Activated CD4-positive, alpha-beta T cell treated with anti-CD3 and anti-CD28 coated beads, Interleukin-2, amount 10 ng/mL, durations not matched to agents 24 days and 14 days (primary cell): ENCODE measurements around the gene CSRNP3. TPM values are rescaled to one million over a fixed set of nuclear protein-coding genes. Genes with fewer than 3 reads are reported as not detected.
"Not testable (repeated sequence)": the region's sequence is repeated elsewhere in the genome, so short reads cannot be mapped to it uniquely, and the experiment has no call there.

Experiments
- DNase-seq: peaks from one replicate; pipeline ENCODE4 v3.0.0; 2022
- H3K27ac Mint-ChIP-seq: one replicate; pipeline ENCODE4 v1.8.0; 2022; ENCODE audit warnings: mild to moderate bottlenecking, mixed read lengths
- H3K27me3 Mint-ChIP-seq: one replicate; pipeline ENCODE4 v1.8.0; 2022; ENCODE audit warnings: mixed read lengths
- H3K36me3 Mint-ChIP-seq: one replicate; pipeline ENCODE4 v1.8.0; 2022; ENCODE audit warnings: low read depth, mild to moderate bottlenecking, mixed read lengths
- H3K4me1 Mint-ChIP-seq: one replicate; pipeline ENCODE4 v1.8.0; 2021; ENCODE audit warnings: mixed read lengths
- H3K4me3 Mint-ChIP-seq: one replicate; pipeline ENCODE4 v1.8.0; 2022; ENCODE audit warnings: mild to moderate bottlenecking, moderate library complexity, mixed read lengths
- H3K9me3 Mint-ChIP-seq: one replicate; pipeline ENCODE4 v1.8.0; 2021; ENCODE audit warnings: mixed read lengths
- intact Hi-C: fragments of 100-400 bp; cut with micrococcal nuclease; formaldehyde crosslinking; loops from one replicate; pipeline ENCODE4 v1.15.1; 2023
- total RNA-seq: library from RNA; stranded (reverse); gene quantifications from 2 replicates; pipeline ENCODE4 v1.2.3, GENCODE V29; 2022

CSRNP3 gene
- total RNA-seq, 1 donor from 2014 or later, result not detected

- no peaks in the 10 kb centered on the region for H3K4me1 Mint-ChIP-seq
These were observed 190.9 kb downstream of the CSRNP3 start for GRCh38 chr2:165660361-165660760.

DNA sequence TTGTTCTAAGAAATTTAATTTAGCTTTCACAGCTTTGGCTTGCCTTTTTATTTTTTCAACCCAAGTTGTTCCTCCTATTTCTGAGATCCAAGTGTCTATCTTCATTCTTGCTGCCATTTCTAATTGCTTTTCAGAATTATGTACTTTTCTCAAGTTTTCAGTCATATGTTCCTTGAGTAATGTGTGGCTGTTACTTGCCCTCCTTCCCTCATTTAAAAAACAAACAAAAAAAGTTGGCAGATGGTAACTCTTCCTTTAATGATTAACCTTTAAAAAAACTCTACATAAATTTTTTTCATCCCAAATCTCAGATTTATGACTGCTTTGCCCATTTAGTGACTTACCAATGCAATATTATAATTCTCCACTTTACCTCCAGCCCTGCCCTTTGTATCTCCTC is 193.2 kb downstream of the CSRNP3 start:
- H3K36me3 Mint-ChIP-seq, result no peaks in the 10 kb centered on the region
- no peaks in the 10 kb centered on the region for H3K4me1 Mint-ChIP-seq
- H3K4me3 Mint-ChIP-seq, result no peak overlapping the region
- intact Hi-C loops, result no loop called here
- H3K27me3 Mint-ChIP-seq, result peaks cover 4% of the 10 kb centered on the region
- H3K27ac Mint-ChIP-seq, result no peak overlapping the region
- DNase-seq, result no peak
- peaks cover 8% of the 10 kb centered on the region for H3K9me3 Mint-ChIP-seq

More at GRCh38 chr2:165660361-165660760, 190.9 kb downstream of the CSRNP3 start:
- H3K27me3 Mint-ChIP-seq, result peaks cover 4% of the 10 kb centered on the region
- intact Hi-C loops, result no loop called here
- H3K4me3 Mint-ChIP-seq, result no peak overlapping the region
- no peaks in the 10 kb centered on the region for H3K9me3 Mint-ChIP-seq
- H3K27ac Mint-ChIP-seq, result no peak overlapping the region
- no peak for DNase-seq
- no peaks in the 10 kb centered on the region for H3K36me3 Mint-ChIP-seq

GRCh38 chr2:165665614-165666013 is 196.1 kb downstream of the CSRNP3 start:
- Mint-ChIP-seq H3K4me1 (no peaks in the 10 kb centered on the region), H3K36me3 (no peaks in the 10 kb centered on the region), H3K27ac (no peak overlapping the region), H3K4me3 (no peak overlapping the region), H3K27me3 (peaks cover 4% of the 10 kb centered on the region), H3K9me3 (peaks cover 8% of the 10 kb centered on the region)
- DNase-seq, result no peak
- intact Hi-C loops, result no loop called here

GRCh38 chr2:165666073-165666472 is 196.6 kb downstream of the CSRNP3 start:
- H3K4me1 Mint-ChIP-seq, H3K27me3 Mint-ChIP-seq, intact Hi-C loops, H3K9me3 Mint-ChIP-seq, H3K27ac Mint-ChIP-seq, H3K36me3 Mint-ChIP-seq, DNase-seq, H3K4me3 Mint-ChIP-seq: not testable (repeated sequence)

DNA sequence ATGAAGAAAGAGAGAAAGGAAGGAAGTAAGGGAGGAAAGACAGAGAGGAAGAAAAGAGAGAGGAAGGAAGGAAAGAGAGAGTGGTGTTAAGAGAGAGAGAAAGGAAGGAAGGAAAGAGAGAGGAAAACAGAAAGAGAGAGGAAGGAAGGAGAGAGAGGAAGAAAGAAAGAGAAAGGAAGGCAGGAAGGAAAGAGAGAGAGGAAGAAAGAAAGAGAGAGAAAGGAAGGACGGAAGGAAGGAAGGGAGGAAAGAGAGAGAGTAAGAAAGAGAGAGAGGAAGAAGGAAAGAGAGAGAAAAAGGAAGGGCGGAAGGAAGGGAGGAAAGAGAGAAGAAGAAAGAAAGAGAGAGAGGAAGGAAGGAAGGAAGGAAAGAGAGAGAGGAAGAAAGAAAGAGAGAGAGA is 197.1 kb downstream of the CSRNP3 start:
- no peak overlapping the region for H3K4me3 Mint-ChIP-seq
- H3K4me1 Mint-ChIP-seq, result no peaks in the 10 kb centered on the region
- H3K27ac Mint-ChIP-seq, result no peak overlapping the region
- H3K27me3 Mint-ChIP-seq, result peaks cover 4% of the 10 kb centered on the region
- peaks cover 8% of the 10 kb centered on the region for H3K9me3 Mint-ChIP-seq
- intact Hi-C loops, result no loop called here
- no peaks in the 10 kb centered on the region for H3K36me3 Mint-ChIP-seq
- no peak for DNase-seq

DNA sequence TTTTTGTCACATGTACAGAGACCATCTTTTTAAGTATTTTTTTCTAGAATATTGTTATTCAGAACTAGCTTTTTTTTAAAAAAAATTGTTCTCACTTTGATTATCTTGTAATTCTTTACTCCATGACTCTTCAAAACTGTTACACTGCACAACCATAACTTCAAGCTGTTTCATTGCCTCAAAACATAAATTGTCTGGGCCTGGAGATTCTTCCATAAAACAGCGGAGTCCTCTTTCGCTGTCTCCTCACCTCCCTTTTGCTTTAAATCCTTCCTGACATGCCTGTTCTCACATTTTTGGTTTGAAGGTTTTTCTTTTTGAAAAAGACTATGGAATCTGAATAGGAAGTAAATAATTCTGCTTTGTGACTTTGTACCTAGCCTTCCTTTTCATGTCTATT is 197.9 kb downstream of the CSRNP3 start:
- Mint-ChIP-seq H3K9me3 (peaks cover 8% of the 10 kb centered on the region), H3K36me3 (no peaks in the 10 kb centered on the region), H3K4me3 (no peak overlapping the region), H3K4me1 (no peaks in the 10 kb centered on the region), H3K27ac (no peak overlapping the region), H3K27me3 (peaks cover 4% of the 10 kb centered on the region)
- DNase-seq, result no peak
- intact Hi-C loops, result no loop called here

GRCh38 chr2:165674780-165675179 is 205.3 kb downstream of the CSRNP3 start:
- Mint-ChIP-seq H3K4me1 (no peaks in the 10 kb centered on the region), H3K9me3 (no peaks in the 10 kb centered on the region), H3K27me3 (no peaks in the 10 kb centered on the region), H3K36me3 (no peaks in the 10 kb centered on the region), H3K4me3 (no peak overlapping the region), H3K27ac (no peak overlapping the region)
- intact Hi-C loops, result no loop called here
- DNase-seq, result no peak

- Mint-ChIP-seq H3K27me3 (no peaks in the 10 kb centered on the region), H3K36me3 (no peaks in the 10 kb centered on the region), H3K9me3 (no peaks in the 10 kb centered on the region), H3K4me3 (no peak overlapping the region), H3K4me1 (no peaks in the 10 kb centered on the region), H3K27ac (no peak overlapping the region)
- intact Hi-C loops, result no loop called here
- no peak for DNase-seq
These were observed 206.1 kb downstream of the CSRNP3 start for GRCh38 chr2:165675551-165675968.

DNA sequence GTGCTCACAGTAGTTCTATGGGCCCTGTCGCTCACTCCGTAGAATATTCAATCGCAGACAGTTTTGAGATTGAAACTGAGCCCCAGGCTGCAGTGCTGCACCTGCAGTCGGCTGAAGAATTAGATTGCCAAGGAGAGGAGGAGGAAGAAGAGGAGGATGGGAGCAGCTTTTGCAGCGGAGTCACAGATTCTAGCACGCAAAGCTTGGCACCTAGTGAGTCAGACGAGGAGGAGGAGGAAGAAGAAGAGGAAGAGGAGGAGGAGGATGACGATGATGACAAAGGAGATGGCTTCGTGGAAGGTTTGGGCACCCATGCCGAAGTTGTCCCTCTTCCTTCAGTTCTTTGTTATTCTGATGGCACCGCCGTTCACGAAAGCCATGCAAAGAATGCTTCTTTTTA is 209.4 kb downstream of the CSRNP3 start:
- no peaks in the 10 kb centered on the region for H3K36me3 Mint-ChIP-seq
- no peaks in the 10 kb centered on the region for H3K4me1 Mint-ChIP-seq
- no peak overlapping the region for H3K27ac Mint-ChIP-seq
- no peaks in the 10 kb centered on the region for H3K9me3 Mint-ChIP-seq
- no peak overlapping the region for H3K4me3 Mint-ChIP-seq
- intact Hi-C loops, result no loop called here
- DNase-seq, result no peak
- peaks cover 8% of the 10 kb centered on the region for H3K27me3 Mint-ChIP-seq

GRCh38 chr2:165679621-165680020 is 210.1 kb downstream of the CSRNP3 start:
- Mint-ChIP-seq H3K9me3 (no peaks in the 10 kb centered on the region), H3K4me1 (no peaks in the 10 kb centered on the region), H3K27me3 (peaks cover 10% of the 10 kb centered on the region), H3K4me3 (no peak overlapping the region), H3K27ac (no peak overlapping the region), H3K36me3 (no peaks in the 10 kb centered on the region)
- no peak for DNase-seq
- intact Hi-C loops, result no loop called here

DNA sequence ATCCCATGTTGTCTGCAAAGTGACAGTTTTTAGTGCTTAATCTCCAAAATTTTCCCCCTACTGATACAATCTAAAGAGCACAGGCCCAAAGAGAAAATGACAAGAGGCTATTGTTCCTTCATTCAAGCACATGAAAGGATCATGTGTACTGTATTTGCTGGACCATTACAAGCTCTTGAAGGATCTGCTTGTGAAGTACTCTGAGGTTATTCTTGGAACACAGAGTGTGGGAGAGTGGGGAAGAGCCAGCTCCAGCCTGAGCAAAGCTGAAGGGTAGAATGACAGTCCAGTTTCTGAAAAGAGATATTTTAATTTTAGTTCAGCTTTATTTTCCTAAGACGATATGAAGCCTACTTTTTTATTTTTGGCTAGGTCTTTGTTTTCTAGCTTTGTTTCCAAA is 212.3 kb downstream of the CSRNP3 start:
- Mint-ChIP-seq H3K36me3 (no peaks in the 10 kb centered on the region), H3K27ac (no peak overlapping the region), H3K4me1 (no peaks in the 10 kb centered on the region), H3K27me3 (peaks cover 12% of the 10 kb centered on the region), H3K9me3 (no peaks in the 10 kb centered on the region), H3K4me3 (no peak overlapping the region)
- intact Hi-C loops, result no loop called here
- DNase-seq, result no peak

- H3K27ac Mint-ChIP-seq, result no peak overlapping the region
- H3K4me1 Mint-ChIP-seq, result no peaks in the 10 kb centered on the region
- peaks cover 12% of the 10 kb centered on the region for H3K27me3 Mint-ChIP-seq
- H3K36me3 Mint-ChIP-seq, result no peaks in the 10 kb centered on the region
- intact Hi-C loops, result no loop called here
- H3K4me3 Mint-ChIP-seq, result no peak overlapping the region
- H3K9me3 Mint-ChIP-seq, result no peaks in the 10 kb centered on the region
- no peak for DNase-seq
These were observed 213.0 kb downstream of the CSRNP3 start for GRCh38 chr2:165682546-165682945.

DNA sequence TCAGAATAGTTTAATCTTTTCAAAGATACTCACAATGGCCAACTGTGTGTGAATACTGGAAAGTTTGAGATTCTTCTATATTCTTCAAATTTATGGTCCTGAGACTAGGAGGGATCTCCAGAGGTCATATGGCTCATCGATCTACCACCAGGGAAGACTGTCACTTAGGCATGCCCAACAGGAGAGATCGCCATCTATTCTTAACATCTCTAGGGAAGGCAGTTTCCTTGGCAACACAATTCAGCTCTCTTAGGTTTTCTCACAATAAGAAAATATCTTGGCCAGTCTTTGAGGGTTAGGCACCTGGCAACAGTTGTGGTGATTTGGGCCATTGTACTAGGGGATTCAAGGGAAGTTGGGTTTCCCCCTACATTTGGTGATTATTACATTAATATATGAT is 217.3 kb downstream of the CSRNP3 start:
- H3K27me3 Mint-ChIP-seq, result peaks cover 11% of the 10 kb centered on the region
- H3K4me3 Mint-ChIP-seq, result no peak overlapping the region
- H3K27ac Mint-ChIP-seq, result no peak overlapping the region
- H3K9me3 Mint-ChIP-seq, result no peaks in the 10 kb centered on the region
- H3K4me1 Mint-ChIP-seq, result no peaks in the 10 kb centered on the region
- intact Hi-C loops, result no loop called here
- DNase-seq, result no peak
- no peaks in the 10 kb centered on the region for H3K36me3 Mint-ChIP-seq

GRCh38 chr2:165687426-165688002 is 218.0 kb downstream of the CSRNP3 start:
- no peak overlapping the region for H3K27ac Mint-ChIP-seq
- no peaks in the 10 kb centered on the region for H3K4me1 Mint-ChIP-seq
- H3K27me3 Mint-ChIP-seq, result peaks cover 7% of the 10 kb centered on the region
- H3K9me3 Mint-ChIP-seq, result no peaks in the 10 kb centered on the region
- no peak for DNase-seq
- H3K4me3 Mint-ChIP-seq, result no peak overlapping the region
- intact Hi-C loops, result no loop called here
- H3K36me3 Mint-ChIP-seq, result no peaks in the 10 kb centered on the region

- intact Hi-C loops, result loop anchor here (10.0 kb wide), 1 partner anchor 287 kb away; no protein-coding TSS in a partner anchor
- no peak for DNase-seq
- Mint-ChIP-seq H3K27ac (no peak overlapping the region), H3K27me3 (peaks cover 2% of the 10 kb centered on the region), H3K36me3 (no peaks in the 10 kb centered on the region), H3K4me1 (no peaks in the 10 kb centered on the region), H3K9me3 (no peaks in the 10 kb centered on the region), H3K4me3 (no peak overlapping the region)
These were observed 222.1 kb downstream of the CSRNP3 start for GRCh38 chr2:165691615-165692014.
